Endothelial cell of umbilical vein (primary cell): ENCODE measurements around the gene POR.

Experiments
- MAX ChIP-seq: IDR thresholded peaks from 2 replicates; pipeline ENCODE4 v1.6.1; 2011; ENCODE audit not compliant: insufficient read depth, insufficient read length
- POLR2AphosphoS5 ChIP-seq: IDR thresholded peaks from 2 replicates; pipeline ENCODE4 v1.6.1; 2012; ENCODE audit warnings: low read depth, mild to moderate bottlenecking, control low read depth, low read length, moderate library complexity; ENCODE audit not compliant: insufficient read depth

GRCh38 chr7:75922966-75923603, 8.1 kb downstream of the POR start:
- TF ChIP-seq MAX (no peak), POLR2AphosphoS5 (no peak)
